DND-41 (cell line): Measurements from ENCODE around the gene FNDC3B.

Experiments
- ATAC-seq: fragments of 200-7000 bp; cut with Tn5 transposase; 3 replicates; pipeline ENCODE4 v1.9.1; 2021; ENCODE audit warnings: low read depth; ENCODE audit not compliant: insufficient read depth
- DNase-seq: peaks from one replicate; pipeline ENCODE4 v3.0.0-alpha.2; 2020
- H2AFZ ChIP-seq: 2 replicates; pipeline ENCODE4 v1.6.0; 2012; ENCODE audit warnings: low read depth, low read length
- H3K27ac ChIP-seq: 2 replicates; pipeline ENCODE4 v1.5.1; 2012; ENCODE audit warnings: low read length, inconsistent platforms
- H3K27me3 ChIP-seq: fragments of 200-600 bp; sonication (generic); 2 replicates; pipeline ENCODE4 v1.6.0; 2012; ENCODE audit warnings: low read length, mild to moderate bottlenecking, inconsistent platforms; ENCODE audit not compliant: insufficient read depth, poor library complexity
- H3K36me3 ChIP-seq: 2 replicates; pipeline ENCODE4 v1.5.1; 2012; ENCODE audit warnings: low read length, inconsistent platforms; ENCODE audit not compliant: insufficient read depth
- H3K4me1 ChIP-seq: 2 replicates; pipeline ENCODE4 v1.5.1; 2012; ENCODE audit warnings: mild to moderate bottlenecking, low read length; ENCODE audit not compliant: insufficient read depth
- H3K4me2 ChIP-seq: 2 replicates; pipeline ENCODE4 v1.6.0; 2012; ENCODE audit warnings: mild to moderate bottlenecking, moderate library complexity, low read length, inconsistent platforms; ENCODE audit not compliant: insufficient read depth
- H3K4me3 ChIP-seq, 2 experiments: fragments of 200-600 bp in 1 of 2; shearing (Covaris generic) in 1 of 2; 2 replicates each; pipeline ENCODE4 v1.5.1; 2012 to 2016; ENCODE audit warnings: inconsistent platforms in 2 of 2, low read length in 2 of 2, mild to moderate bottlenecking in 2 of 2, low read depth in 1 of 2, moderate library complexity in 1 of 2
- H3K79me2 ChIP-seq: 2 replicates; pipeline ENCODE4 v1.6.0; 2012; ENCODE audit warnings: low read length, inconsistent platforms; ENCODE audit not compliant: insufficient read depth
- H3K9ac ChIP-seq: 2 replicates; pipeline ENCODE4 v1.6.0; 2012; ENCODE audit warnings: low read depth, mild to moderate bottlenecking, inconsistent platforms, low read length, moderate library complexity
- H3K9me3 ChIP-seq: 2 replicates; pipeline ENCODE4 v1.5.1; 2012; ENCODE audit warnings: low read length, moderate library complexity, mild to moderate bottlenecking, inconsistent platforms; ENCODE audit not compliant: insufficient read depth, severe bottlenecking
- H4K20me1 ChIP-seq: 2 replicates; pipeline ENCODE4 v1.6.0; 2012; ENCODE audit warnings: low read length; ENCODE audit not compliant: insufficient read depth
- EZH2 ChIP-seq: IDR thresholded peaks from 3 replicates; pipeline ENCODE4 v1.6.1; 2012; ENCODE audit warnings: borderline replicate concordance, low read depth, mild to moderate bottlenecking, moderate library complexity, low read length, inconsistent platforms; ENCODE audit not compliant: severe bottlenecking
- TF ChIP-seq, protein P1 (sequence below): IDR thresholded peaks from 2 replicates; pipeline ENCODE4 v1.5.1; 2012; ENCODE audit warnings: borderline replicate concordance, low read length, moderate library complexity, mild to moderate bottlenecking; ENCODE audit not compliant: poor library complexity, severe bottlenecking; ENCODE audit errors: extremely low read depth

Gene FNDC3B

GRCh38 chr3:172021859-172022258 is 17.5 kb upstream of the FNDC3B start:
- no peaks in the 10 kb centered on the region for H3K4me1 ChIP-seq
- no peak overlapping the region for H3K9ac ChIP-seq
- H3K27me3 ChIP-seq = no peaks in the 10 kb centered on the region
- H3K79me2 ChIP-seq = no peaks in the 10 kb centered on the region
- H3K9me3 ChIP-seq = no peaks in the 10 kb centered on the region
- H3K36me3 ChIP-seq = no peaks in the 10 kb centered on the region
- H2AFZ ChIP-seq = no peak overlapping the region
- no peak for TF ChIP-seq EZH2
- TF ChIP-seq, protein P1, sequence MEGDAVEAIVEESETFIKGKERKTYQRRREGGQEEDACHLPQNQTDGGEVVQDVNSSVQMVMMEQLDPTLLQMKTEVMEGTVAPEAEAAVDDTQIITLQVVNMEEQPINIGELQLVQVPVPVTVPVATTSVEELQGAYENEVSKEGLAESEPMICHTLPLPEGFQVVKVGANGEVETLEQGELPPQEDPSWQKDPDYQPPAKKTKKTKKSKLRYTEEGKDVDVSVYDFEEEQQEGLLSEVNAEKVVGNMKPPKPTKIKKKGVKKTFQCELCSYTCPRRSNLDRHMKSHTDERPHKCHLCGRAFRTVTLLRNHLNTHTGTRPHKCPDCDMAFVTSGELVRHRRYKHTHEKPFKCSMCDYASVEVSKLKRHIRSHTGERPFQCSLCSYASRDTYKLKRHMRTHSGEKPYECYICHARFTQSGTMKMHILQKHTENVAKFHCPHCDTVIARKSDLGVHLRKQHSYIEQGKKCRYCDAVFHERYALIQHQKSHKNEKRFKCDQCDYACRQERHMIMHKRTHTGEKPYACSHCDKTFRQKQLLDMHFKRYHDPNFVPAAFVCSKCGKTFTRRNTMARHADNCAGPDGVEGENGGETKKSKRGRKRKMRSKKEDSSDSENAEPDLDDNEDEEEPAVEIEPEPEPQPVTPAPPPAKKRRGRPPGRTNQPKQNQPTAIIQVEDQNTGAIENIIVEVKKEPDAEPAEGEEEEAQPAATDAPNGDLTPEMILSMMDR = no peak
- ATAC-seq = no peak
- no peak overlapping the region for H3K4me3 ChIP-seq
- H3K27ac ChIP-seq = no peak overlapping the region
- DNase-seq = no peak
- H4K20me1 ChIP-seq = no peaks in the 10 kb centered on the region
- H3K4me2 ChIP-seq = no peak overlapping the region

DNA sequence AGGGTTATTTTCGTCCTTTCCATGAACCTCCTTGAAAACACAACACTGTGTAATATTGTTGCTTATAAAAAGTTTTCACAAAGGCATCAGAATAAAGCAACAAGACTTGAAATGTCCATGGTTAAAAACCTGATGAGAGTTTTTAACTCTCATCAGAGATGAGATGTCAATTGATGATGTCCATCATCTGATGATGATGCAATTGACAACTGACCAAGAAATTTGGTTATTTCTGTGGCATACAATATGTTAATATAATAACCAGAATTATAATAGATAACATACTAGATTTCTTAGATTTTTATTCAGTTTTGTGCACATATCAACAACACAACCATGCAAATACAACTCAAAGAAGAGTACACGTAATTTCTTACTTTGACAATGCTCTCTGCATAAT is 15.5 kb upstream of the FNDC3B start:
- Histone ChIP-seq H4K20me1 (no peaks in the 10 kb centered on the region), H3K79me2 (no peaks in the 10 kb centered on the region), H3K4me3 (no peak overlapping the region), H3K27ac (no peak overlapping the region), H3K4me1 (no peaks in the 10 kb centered on the region), H2AFZ (no peak overlapping the region), H3K36me3 (no peaks in the 10 kb centered on the region), H3K27me3 (no peaks in the 10 kb centered on the region), H3K9me3 (no peaks in the 10 kb centered on the region), H3K4me2 (no peak overlapping the region), H3K9ac (no peak overlapping the region)
- no peak for ATAC-seq
- DNase-seq = no peak
- TF ChIP-seq, protein P1 = no peak
- no peak for TF ChIP-seq EZH2

- H3K9ac ChIP-seq = no peak overlapping the region
- TF ChIP-seq, protein P1 = no peak
- no peak for TF ChIP-seq EZH2
- H3K79me2 ChIP-seq = no peaks in the 10 kb centered on the region
- ATAC-seq (no peak), DNase-seq (no peak)
- no peak overlapping the region for H3K27ac ChIP-seq
- no peaks in the 10 kb centered on the region for H3K36me3 ChIP-seq
- no peaks in the 10 kb centered on the region for H3K9me3 ChIP-seq
- no peak overlapping the region for H2AFZ ChIP-seq
- H3K27me3 ChIP-seq = no peaks in the 10 kb centered on the region
- H3K4me2 ChIP-seq = no peak overlapping the region
- no peaks in the 10 kb centered on the region for H3K4me1 ChIP-seq
- no peak overlapping the region for H3K4me3 ChIP-seq
- H4K20me1 ChIP-seq = no peaks in the 10 kb centered on the region
These were observed 14.7 kb upstream of the FNDC3B start for GRCh38 chr3:172024679-172025078.
